K562 (cell line): ENCODE data around the gene KCNK7.

ENCODE experiments used
- BCLAF1 ChIP-seq, 2 experiments: fragments of 450-650 bp in 1 of 2; IDR thresholded peaks; 2 replicates each; pipeline ENCODE4 v1.6.1; 2011 to 2017; ENCODE audit warnings: low read depth in 2 of 2, antibody characterized with exemption in 1 of 2, borderline replicate concordance in 1 of 2, low read length in 1 of 2, mild to moderate bottlenecking in 1 of 2, mixed read lengths in 1 of 2; ENCODE audit not compliant: control insufficient read depth in 1 of 2
- CTCF ChIP-seq, 3 experiments: IDR thresholded peaks in 2 of 3; conservative IDR thresholded peaks in 1 of 3; 2 replicates each; pipeline ENCODE4 v1.5.1; 2011 to 2012; ENCODE audit warnings: low read length in 3 of 3, mild to moderate bottlenecking in 3 of 3, control low read depth in 2 of 3, improper control_type of control experiment in 1 of 3, inconsistent platforms in 1 of 3, low read depth in 1 of 3, mixed read lengths in 1 of 3, moderate library complexity in 1 of 3; ENCODE audit not compliant: insufficient read depth in 2 of 3
- ELK1 ChIP-seq: sonication (generic); formaldehyde crosslinking; IDR thresholded peaks from 2 replicates; pipeline ENCODE4 v1.8.1; 2022; ENCODE audit warnings: missing genetic modification reagents
- ETV6 ChIP-seq, 3 experiments: fragments of 150-350 bp in 1 of 3; sonication (generic) in 1 of 3; formaldehyde crosslinking in 1 of 3; IDR thresholded peaks; 2 replicates each; pipeline versions ENCODE4 v1.6.1 to v1.8.0; 2014 to 2022; ENCODE audit warnings: borderline replicate concordance in 2 of 3, low read depth in 2 of 3, antibody characterized with exemption in 1 of 3, low read length in 1 of 3, mild to moderate bottlenecking in 1 of 3, missing genetic modification reagents in 1 of 3
- EZH2 ChIP-seq: IDR thresholded peaks from 2 replicates; pipeline ENCODE4 v1.6.1; 2012; ENCODE audit warnings: low read depth, mild to moderate bottlenecking, inconsistent platforms, low read length, borderline replicate concordance
- NONO ChIP-seq, 2 experiments: fragments of 200-400 bp in 1 of 2; fragments of 450-650 bp in 1 of 2; formaldehyde crosslinking in 1 of 2; IDR thresholded peaks; 2 replicates each; pipeline ENCODE4 v1.6.1; 2017; ENCODE audit warnings: low read depth in 2 of 2, mild to moderate bottlenecking in 2 of 2, moderate library complexity in 2 of 2, low read length in 1 of 2
- NR1H2 ChIP-seq: sonication (generic); formaldehyde crosslinking; IDR thresholded peaks from 2 replicates; pipeline ENCODE4 v1.4.0; 2020; ENCODE audit warnings: mild to moderate bottlenecking, missing genetic modification reagents
- PKNOX1 ChIP-seq: fragments of 450-650 bp; IDR thresholded peaks from 2 replicates; pipeline ENCODE4 v1.6.1; 2016
- POLR2A ChIP-seq: fragments of 450-650 bp; conservative IDR thresholded peaks from 2 replicates; pipeline ENCODE4 v1.6.1; 2016
- RAD51 ChIP-seq: fragments of 450-650 bp; IDR thresholded peaks from 2 replicates; pipeline ENCODE4 v1.7.1; 2016; ENCODE audit warnings: low read depth, mild to moderate bottlenecking, borderline replicate concordance
- RCOR1 ChIP-seq, 2 experiments: IDR thresholded peaks; 2 replicates each; pipeline ENCODE4 v1.6.1; 2012; ENCODE audit warnings: low read depth in 2 of 2, low read length in 2 of 2, borderline replicate concordance in 1 of 2, improper control_type of control experiment in 1 of 2
- SMARCE1 ChIP-seq: fragments of 450-650 bp; IDR thresholded peaks from 2 replicates; pipeline ENCODE4 v1.7.1; 2016; ENCODE audit warnings: mild to moderate bottlenecking
- ZKSCAN3 ChIP-seq: fragments of 250-450 bp; sonication (Bioruptor Pico); IDR thresholded peaks from 2 replicates; pipeline ENCODE4 v1.4.0; 2020

- TF ChIP-seq EZH2 (no peak), ELK1 (no peak), SMARCE1 (no peak), BCLAF1 (IDR thresholded peaks at IDR 0.05; ENCODE audit: borderline replicate concordance in 1 of 2, control insufficient read depth in 1 of 2, low read depth in 2 of 2, low read length in 1 of 2) (no peak), CTCF (IDR thresholded peaks at IDR 0.05 in 2 of 3, conservative IDR thresholded peaks at IDR 0.05 in 1 of 3; ENCODE audit: insufficient read depth in 2 of 3, low read depth in 1 of 3, low read length in 3 of 3) (no peak), RCOR1 (IDR thresholded peaks at IDR 0.05; ENCODE audit: borderline replicate concordance in 1 of 2, low read depth in 2 of 2, low read length in 2 of 2) (no peak), PKNOX1 (no peak), NR1H2 (CRISPR knock-in tag) (no peak), POLR2A (no peak), ETV6 (IDR thresholded peaks at IDR 0.05; ENCODE audit: borderline replicate concordance in 1 of 2, low read depth in 2 of 2, low read length in 1 of 2) (no peak), ETV6 (CRISPR knock-in tag; IDR thresholded peaks at IDR 0.05; ENCODE audit: borderline replicate concordance) (no peak), ZKSCAN3 (CRISPR knock-in tag) (no peak), RAD51 (no peak), NONO (IDR thresholded peaks at IDR 0.05; ENCODE audit: low read depth in 2 of 2, low read length in 1 of 2) (no peak)
Measured at GRCh38 chr11:65591939-65592857, 3.4 kb downstream of the KCNK7 start.
